ENCODE results near the gene ACTR8. TPM values are rescaled to one million over a fixed set of nuclear protein-coding genes. Genes with fewer than 3 reads are reported as not detected.

The ACTR8 gene
- total RNA-seq, 6 experiments from 2014 or later, result 6.7 to 12.0 (median 9.6) TPM

- H3K36me3 ChIP-seq, result peaks cover 0 to 43% (median 15%) of the 10 kb centered on the region in 4 donors
Observed at GRCh38 chr3:53860196-53860595, 21.8 kb downstream of the ACTR8 start.

GRCh38 chr3:53859178-53859577 lies 22.8 kb downstream of the ACTR8 start:
- Histone ChIP-seq H3K4me1 (peaks cover 0 to 7% (median 3%) of the 10 kb centered on the region in 4 donors), H3K27ac (peak overlapping the region in 2 of 3 donors; percentile 27 to 39), H3K27me3 (no peaks in the 10 kb centered on the region), H3K4me3 (no peak overlapping the region), H3K9me3 (no peaks in the 10 kb centered on the region), H3K36me3 (peaks cover 0 to 35% (median 11%) of the 10 kb centered on the region in 4 donors)
- 75% methylated on average over 6 of the region's 6 CpGs for WGBS (ENCODE audit: insufficient coverage, low coverage, low lambda C conversion rate, missing lambda C conversion rate)
- intact Hi-C loops (cut with DNase I), result no loop called here
- DNase-seq (peak in 1 of 3 donors; percentile 59), ATAC-seq (peak; percentile 74 to 79 (median 78))
- TF ChIP-seq CTCF (IDR thresholded peaks at IDR 0.05) (no peak), POLR2A (IDR thresholded peaks at IDR 0.05) (no peak)

More at GRCh38 chr3:53860196-53860595, 21.8 kb downstream of the ACTR8 start:
- intact Hi-C loops (cut with DNase I), result no loop called here
- H3K27me3 ChIP-seq, result no peaks in the 10 kb centered on the region
- H3K27ac ChIP-seq, result peak overlapping the region in 1 of 3 donors; percentile 36
- no peak for TF ChIP-seq POLR2A (IDR thresholded peaks at IDR 0.05)
- TF ChIP-seq CTCF (IDR thresholded peaks at IDR 0.05), result no peak
- H3K4me1 ChIP-seq, result peaks cover 0 to 7% (median 3%) of the 10 kb centered on the region in 4 donors
- no peaks in the 10 kb centered on the region for H3K9me3 ChIP-seq
- no peak overlapping the region for H3K4me3 ChIP-seq
- ATAC-seq (no peak), DNase-seq (no peak)
- WGBS (ENCODE audit: insufficient coverage, low coverage, low lambda C conversion rate, missing lambda C conversion rate), result 60% methylated on average over 4 of the region's 4 CpGs

GRCh38 chr3:53858096-53858741 lies 23.7 kb downstream of the ACTR8 start:
- intact Hi-C loops (cut with DNase I), result no loop called here
- H3K27ac ChIP-seq, result peak overlapping the region in 2 of 3 donors; percentile 27 to 39
- 84% methylated on average over 7 of the region's 7 CpGs for WGBS (ENCODE audit: insufficient coverage, low coverage, low lambda C conversion rate, missing lambda C conversion rate)
- no peak overlapping the region for H3K4me3 ChIP-seq
- ATAC-seq (no peak), DNase-seq (no peak)
- TF ChIP-seq POLR2A (IDR thresholded peaks at IDR 0.05), result no peak
- no peak for TF ChIP-seq CTCF (IDR thresholded peaks at IDR 0.05)
- no peaks in the 10 kb centered on the region for H3K9me3 ChIP-seq
- H3K36me3 ChIP-seq, result peaks cover 0 to 30% (median 11%) of the 10 kb centered on the region in 4 donors
- H3K4me1 ChIP-seq, result peaks cover 0 to 7% (median 3%) of the 10 kb centered on the region in 4 donors
- H3K27me3 ChIP-seq, result no peaks in the 10 kb centered on the region

- ATAC-seq (no peak), DNase-seq (no peak)
- H3K4me1 ChIP-seq, result peaks cover 0 to 7% (median 3%) of the 10 kb centered on the region in 4 donors
- intact Hi-C loops (cut with DNase I), result no loop called here
- TF ChIP-seq CTCF (IDR thresholded peaks at IDR 0.05) (no peak), POLR2A (IDR thresholded peaks at IDR 0.05) (no peak)
- H3K4me3 ChIP-seq, result no peak overlapping the region
- H3K27ac ChIP-seq, result no peak overlapping the region
- H3K9me3 ChIP-seq, result no peaks in the 10 kb centered on the region
- no peaks in the 10 kb centered on the region for H3K27me3 ChIP-seq
- H3K36me3 ChIP-seq, result peaks cover 0 to 25% (median 5%) of the 10 kb centered on the region in 4 donors
- WGBS (ENCODE audit: insufficient coverage, low coverage, low lambda C conversion rate, missing lambda C conversion rate), result 74% methylated on average over 5 of the region's 7 CpGs
Observed at GRCh38 chr3:53856964-53857363, 25.0 kb downstream of the ACTR8 start.
